PC-9 (cell line): ENCODE measurements around the gene ATXN7.

Experiments used
- CTCF ChIP-seq: fragments of 200-600 bp; sonication (generic); conservative IDR thresholded peaks from 2 replicates; pipeline ENCODE4 v1.6.1; 2017; ENCODE audit warnings: mixed run types, antibody characterized with exemption, mild to moderate bottlenecking, moderate library complexity
- EZH2 ChIP-seq: fragments of 200-600 bp; sonication (generic); IDR thresholded peaks from 2 replicates; pipeline ENCODE4 v1.8.0; 2017; ENCODE audit warnings: antibody characterized with exemption, low read depth

- TF ChIP-seq CTCF (no peak), EZH2 (no peak)
Measured at GRCh38 chr3:63863150-63864007, at the start of gene ATXN7, which contains the start of gene THOC7.
